HEK293T (cell line): Measurements from ENCODE around the gene SH2D5.

Source experiments
- CTCF ChIA-PET: fragments of 350-600 bp; formaldehyde crosslinking; extraction: SDS; loops from one replicate; lab custom pipeline; 2021; ENCODE audit warnings: antibody characterized with exemption, inconsistent platforms; lab: Yijun Ruan, JAX
- POLR2A ChIA-PET: fragments of 350-600 bp; formaldehyde crosslinking; extraction: SDS; loops from one replicate; lab custom pipeline; 2020; ENCODE audit warnings: antibody characterized with exemption, inconsistent platforms; lab: Yijun Ruan, JAX
- DNase-seq: peaks from one replicate; pipeline ENCODE4 v3.0.0; 2012; ENCODE audit warnings: mixed read lengths; ENCODE audit errors: extremely low spot score
- ARNT ChIP-seq: fragments of 450-650 bp; IDR thresholded peaks from 2 replicates; pipeline ENCODE4 v1.6.1; 2017; ENCODE audit warnings: mild to moderate bottlenecking
- BHLHE40 ChIP-seq: fragments of 450-650 bp; IDR thresholded peaks from 2 replicates; pipeline ENCODE4 v1.6.1; 2016; ENCODE audit warnings: mild to moderate bottlenecking, moderate library complexity, borderline replicate concordance
- CTBP1 ChIP-seq: fragments of 450-650 bp; IDR thresholded peaks from 2 replicates; pipeline ENCODE4 v1.6.1; 2016; ENCODE audit warnings: borderline replicate concordance
- ELF4 ChIP-seq: fragments of 450-650 bp; IDR thresholded peaks from 2 replicates; pipeline ENCODE4 v1.6.1; 2017; ENCODE audit warnings: antibody characterized with exemption
- FOXA1 ChIP-seq: fragments of 450-650 bp; IDR thresholded peaks from 2 replicates; pipeline ENCODE4 v1.6.1; 2016; ENCODE audit warnings: mild to moderate bottlenecking
- FOXK2 ChIP-seq: fragments of 450-650 bp; IDR thresholded peaks from 2 replicates; pipeline ENCODE4 v1.6.1; 2016; ENCODE audit warnings: mild to moderate bottlenecking
- FOXM1 ChIP-seq: fragments of 450-650 bp; IDR thresholded peaks from 2 replicates; pipeline ENCODE4 v1.6.1; 2017; ENCODE audit warnings: mild to moderate bottlenecking, borderline replicate concordance
- HDGF ChIP-seq: fragments of 450-650 bp; IDR thresholded peaks from 2 replicates; pipeline ENCODE4 v1.6.1; 2017; ENCODE audit warnings: antibody characterized with exemption, borderline replicate concordance
- L3MBTL2 ChIP-seq: fragments of 450-650 bp; conservative IDR thresholded peaks from 2 replicates; pipeline ENCODE4 v1.6.1; 2016; ENCODE audit warnings: mild to moderate bottlenecking
- LEF1 ChIP-seq: fragments of 450-650 bp; IDR thresholded peaks from 2 replicates; pipeline ENCODE4 v1.6.1; 2017; ENCODE audit warnings: mild to moderate bottlenecking, borderline replicate concordance
- NFRKB ChIP-seq: fragments of 450-650 bp; IDR thresholded peaks from 2 replicates; pipeline ENCODE4 v1.6.1; 2016; ENCODE audit warnings: mild to moderate bottlenecking, moderate library complexity
- PKNOX1 ChIP-seq: fragments of 450-650 bp; IDR thresholded peaks from 2 replicates; pipeline ENCODE4 v1.6.1; 2016
- SP1 ChIP-seq: fragments of 450-650 bp; IDR thresholded peaks from 2 replicates; pipeline ENCODE4 v1.6.1; 2017
- SUZ12 ChIP-seq: fragments of 450-650 bp; IDR thresholded peaks from 2 replicates; pipeline ENCODE4 v1.6.1; 2016; ENCODE audit warnings: mild to moderate bottlenecking
- TARDBP ChIP-seq: fragments of 450-650 bp; IDR thresholded peaks from 2 replicates; pipeline ENCODE4 v1.6.1; 2016
- ZNF384 ChIP-seq: fragments of 450-650 bp; IDR thresholded peaks from 2 replicates; pipeline ENCODE4 v1.6.1; 2016

The SH2D5 gene

DNA sequence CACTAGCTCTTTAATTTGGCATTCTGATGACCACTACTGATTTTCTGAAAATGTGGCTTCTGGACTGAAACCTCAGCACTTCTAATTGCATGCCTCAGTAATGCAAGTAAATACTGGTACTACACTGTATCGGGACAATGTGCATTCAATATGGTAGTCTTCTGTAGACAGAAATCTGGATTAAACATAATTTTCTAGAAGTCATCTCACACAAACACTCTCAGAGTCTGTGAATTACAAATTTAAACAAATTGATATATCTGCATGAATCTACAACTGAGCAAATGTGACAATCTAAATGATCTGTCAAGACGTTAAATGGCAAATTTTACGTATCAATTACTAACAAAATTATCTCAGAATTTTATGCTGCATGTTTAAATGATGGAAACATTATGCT is 30.9 kb upstream of the SH2D5 start:
- DNase-seq, result no peak
- TF ChIP-seq L3MBTL2 (no peak), LEF1 (no peak)
- POLR2A ChIA-PET, result no interaction called here
- CTCF ChIA-PET, result no interaction called here

DNA sequence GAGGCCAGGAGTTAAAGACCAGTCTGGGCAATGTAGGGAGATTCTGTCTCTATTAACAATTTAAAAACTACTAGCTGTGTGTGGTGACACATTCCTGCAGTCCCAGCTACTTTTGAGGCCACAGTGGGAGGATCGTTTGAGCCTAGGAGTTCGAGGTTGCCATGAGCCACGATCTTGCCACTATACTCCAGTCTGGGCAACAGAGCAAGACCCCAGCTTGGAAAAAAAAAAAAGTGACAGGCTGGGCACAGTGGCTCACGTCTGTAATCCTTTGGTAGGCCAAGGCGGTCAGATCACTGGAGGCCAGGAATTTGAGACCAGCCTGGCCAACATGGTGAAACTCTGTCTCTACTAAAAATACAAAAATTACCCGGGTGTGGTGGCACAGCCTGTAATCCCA is 27.8 kb upstream of the SH2D5 start:
- no peak for TF ChIP-seq BHLHE40
- TF ChIP-seq FOXM1, result no peak
- TF ChIP-seq TARDBP, result no peak
- no peak for TF ChIP-seq SUZ12
- TF ChIP-seq PKNOX1, result no peak
- no peak for TF ChIP-seq FOXK2
- TF ChIP-seq L3MBTL2, result no peak
- no peak for TF ChIP-seq HDGF
- no peak for TF ChIP-seq CTBP1
- TF ChIP-seq FOXA1, result no peak
- TF ChIP-seq ARNT, result no peak
- TF ChIP-seq LEF1, result no peak
- no peak for TF ChIP-seq ZNF384
- no peak for TF ChIP-seq NFRKB
- TF ChIP-seq ELF4, result no peak
- TF ChIP-seq SP1, result no peak
- CTCF ChIA-PET, result no interaction called here
- no peak for DNase-seq
- POLR2A ChIA-PET, result no interaction called here

DNA sequence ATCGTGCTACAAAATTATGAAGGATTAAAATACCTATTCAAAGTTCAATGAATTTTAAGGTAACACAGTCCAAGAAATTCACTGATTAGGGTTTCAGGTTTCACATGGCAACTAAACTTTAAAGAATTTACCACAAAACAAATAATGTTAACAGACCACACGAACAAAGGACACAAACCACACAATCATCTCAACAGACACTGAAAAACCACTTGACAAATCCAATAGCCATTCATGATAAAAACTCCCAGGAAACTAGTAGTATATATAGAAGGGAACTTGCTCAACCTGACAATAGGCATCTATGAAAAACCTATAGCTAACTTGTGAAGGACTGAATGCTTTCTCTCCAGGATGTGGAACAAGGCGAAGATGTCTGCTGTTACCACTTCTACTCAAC is 21.1 kb upstream of the SH2D5 start:
- TF ChIP-seq LEF1 (no peak), ELF4 (no peak), BHLHE40 (no peak), HDGF (no peak), FOXM1 (no peak), SUZ12 (no peak), ARNT (no peak), FOXK2 (no peak), FOXA1 (no peak), TARDBP (no peak), SP1 (no peak), NFRKB (no peak), ZNF384 (no peak), L3MBTL2 (no peak), CTBP1 (no peak), PKNOX1 (no peak)
- no peak for DNase-seq
- POLR2A ChIA-PET, result no interaction called here
- CTCF ChIA-PET, result no interaction called here

DNA sequence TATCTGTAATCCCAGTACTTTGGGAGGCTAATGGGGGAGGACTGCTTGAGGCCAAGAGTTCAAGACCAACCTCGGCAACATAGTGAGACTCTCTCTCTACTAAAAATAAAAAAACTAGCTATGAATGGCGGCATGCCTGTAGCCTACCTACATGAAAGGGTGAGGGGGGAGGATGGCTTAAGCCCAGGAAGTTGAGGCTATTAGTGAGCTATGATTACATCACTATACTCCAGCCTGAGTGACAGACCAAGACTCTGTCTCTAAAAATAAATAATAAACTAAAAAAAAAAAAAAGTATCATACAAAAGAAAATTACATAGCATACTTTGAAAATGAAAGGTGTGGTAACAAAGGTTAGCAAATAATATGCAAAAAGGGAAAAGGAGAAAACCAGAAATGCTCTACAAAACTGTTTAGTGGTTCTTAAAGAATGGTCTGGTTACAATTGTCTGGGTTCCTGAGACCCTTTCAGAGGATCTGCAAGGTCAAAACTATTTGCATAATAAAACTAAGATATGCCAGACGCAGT is 19.0 kb upstream of the SH2D5 start:
- ChIA-PET CTCF (no interaction called here), POLR2A (no interaction called here)
- TF ChIP-seq PKNOX1 (peak; percentile 25; the same call in 1 of the 2 replicates), SP1 (no peak)
- DNase-seq, result no peak

DNA sequence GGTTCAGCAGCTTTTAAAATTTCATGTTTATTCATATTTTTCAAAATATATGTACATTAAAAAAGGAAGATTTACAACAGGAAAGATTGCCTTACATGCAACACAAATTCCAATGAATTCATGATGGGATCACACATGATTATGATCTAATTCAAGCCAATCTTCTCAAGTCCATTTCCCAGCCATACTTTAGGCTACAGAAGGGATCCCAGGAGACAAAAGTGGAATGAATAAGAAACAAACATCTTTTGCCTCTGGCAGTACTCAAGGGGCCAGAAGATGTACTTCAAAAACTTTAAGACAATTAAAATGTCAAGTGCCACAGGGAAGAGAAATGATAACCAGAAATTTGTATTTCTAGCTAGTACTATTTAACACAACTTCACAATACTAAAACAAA is 10.2 kb upstream of the SH2D5 start:
- CTCF ChIA-PET, result no interaction called here
- POLR2A ChIA-PET, result interaction anchor here (1.1 kb wide), 1 partner anchor 44 kb away, joined by 3 read pairs; the partner anchor contains the start of gene HP1BP3
- DNase-seq, result no peak
- TF ChIP-seq NFRKB, result no peak
- TF ChIP-seq PKNOX1, result no peak
- TF ChIP-seq L3MBTL2, result no peak
- no peak for TF ChIP-seq FOXM1
- TF ChIP-seq BHLHE40, result no peak
- no peak for TF ChIP-seq FOXA1
- TF ChIP-seq FOXK2, result no peak
- TF ChIP-seq SP1, result no peak
- no peak for TF ChIP-seq TARDBP
- TF ChIP-seq ARNT, result no peak
- no peak for TF ChIP-seq LEF1
- no peak for TF ChIP-seq HDGF

GRCh38 chr1:20740781-20741180 is 8.3 kb upstream of the SH2D5 start:
- TF ChIP-seq ELF4 (no peak), FOXA1 (no peak), HDGF (no peak), ARNT (no peak), FOXM1 (no peak), CTBP1 (no peak), L3MBTL2 (no peak), SUZ12 (no peak), TARDBP (no peak), NFRKB (no peak), SP1 (no peak)
- ChIA-PET CTCF (no interaction called here), POLR2A (interaction anchor here (0.8 kb wide), 1 partner anchor 23 kb away, joined by 4 read pairs; the partner anchor contains the start of gene KIF17)
- DNase-seq, result no peak

DNA sequence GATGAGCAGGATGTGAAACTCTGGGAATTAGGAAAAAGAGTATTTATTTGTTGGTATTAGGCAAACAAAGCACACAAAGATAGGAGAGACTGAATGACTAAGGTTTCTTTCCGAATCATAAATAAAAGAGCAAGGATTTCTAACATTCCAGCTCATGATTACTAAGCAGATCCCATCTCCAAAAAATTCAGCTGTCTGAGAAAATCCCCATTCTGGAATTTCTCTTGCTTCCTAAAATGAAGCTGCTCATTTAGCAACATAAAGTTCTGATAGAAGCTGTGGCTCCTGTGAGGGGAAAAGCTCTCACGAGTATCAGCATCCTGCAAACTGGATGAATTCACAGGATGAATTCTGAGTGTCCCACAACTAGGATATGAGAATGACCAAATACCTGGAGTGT is 6.7 kb upstream of the SH2D5 start:
- POLR2A ChIA-PET, result no interaction called here
- TF ChIP-seq HDGF (no peak), SP1 (no peak), TARDBP (no peak)
- no peak for DNase-seq
- CTCF ChIA-PET, result no interaction called here
